Inflammatory macrophage treated with lipopolysaccharide for 1 hour (primary cell): ENCODE measurements around the gene MEPCE.

Experiments
- DNase-seq, 2 donors: peaks; one replicate each; pipeline ENCODE4 v3.0.0-alpha.2; 2020 to 2022

The MEPCE gene

GRCh38 chr7:100465299-100465698 is 35.7 kb downstream of the MEPCE start:
- DNase-seq, result no peak

DNA sequence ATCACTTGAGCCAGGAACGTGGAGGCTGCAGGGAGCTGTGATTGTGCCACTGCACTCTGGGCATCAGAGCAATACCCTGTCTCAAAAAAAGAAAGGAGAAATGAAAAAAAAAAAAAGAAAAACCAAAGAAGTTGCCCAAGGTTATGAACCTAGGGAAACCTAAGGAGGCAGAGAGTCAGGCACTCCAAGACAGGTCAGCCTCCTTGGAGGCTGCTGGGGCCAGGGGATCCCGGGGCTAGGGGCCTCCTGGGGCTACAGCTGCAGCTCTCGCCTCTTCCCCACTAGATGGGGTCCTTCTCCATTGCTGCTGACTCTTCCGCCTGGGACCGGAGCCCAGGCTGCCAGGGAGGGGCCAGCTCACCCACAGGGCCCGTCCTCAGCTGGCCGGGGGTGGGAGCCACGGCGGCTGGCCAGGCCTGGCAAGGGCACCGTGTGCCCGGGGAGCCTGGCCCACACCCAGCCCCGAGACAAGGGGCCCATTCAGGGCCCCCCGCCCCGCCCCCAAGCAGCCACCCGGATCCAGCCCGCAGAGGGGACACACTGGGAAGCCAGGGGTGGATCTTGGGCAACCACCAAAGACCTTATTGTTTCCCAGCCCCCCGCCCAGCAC is 36.2 kb downstream of the MEPCE start:
- DNase-seq, result peak; percentile 28 to 33

GRCh38 chr7:100466653-100467605 is 37.3 kb downstream of the MEPCE start:
- DNase-seq, result no peak

GRCh38 chr7:100467638-100468373 is 38.2 kb downstream of the MEPCE start:
- DNase-seq, result no peak

DNA sequence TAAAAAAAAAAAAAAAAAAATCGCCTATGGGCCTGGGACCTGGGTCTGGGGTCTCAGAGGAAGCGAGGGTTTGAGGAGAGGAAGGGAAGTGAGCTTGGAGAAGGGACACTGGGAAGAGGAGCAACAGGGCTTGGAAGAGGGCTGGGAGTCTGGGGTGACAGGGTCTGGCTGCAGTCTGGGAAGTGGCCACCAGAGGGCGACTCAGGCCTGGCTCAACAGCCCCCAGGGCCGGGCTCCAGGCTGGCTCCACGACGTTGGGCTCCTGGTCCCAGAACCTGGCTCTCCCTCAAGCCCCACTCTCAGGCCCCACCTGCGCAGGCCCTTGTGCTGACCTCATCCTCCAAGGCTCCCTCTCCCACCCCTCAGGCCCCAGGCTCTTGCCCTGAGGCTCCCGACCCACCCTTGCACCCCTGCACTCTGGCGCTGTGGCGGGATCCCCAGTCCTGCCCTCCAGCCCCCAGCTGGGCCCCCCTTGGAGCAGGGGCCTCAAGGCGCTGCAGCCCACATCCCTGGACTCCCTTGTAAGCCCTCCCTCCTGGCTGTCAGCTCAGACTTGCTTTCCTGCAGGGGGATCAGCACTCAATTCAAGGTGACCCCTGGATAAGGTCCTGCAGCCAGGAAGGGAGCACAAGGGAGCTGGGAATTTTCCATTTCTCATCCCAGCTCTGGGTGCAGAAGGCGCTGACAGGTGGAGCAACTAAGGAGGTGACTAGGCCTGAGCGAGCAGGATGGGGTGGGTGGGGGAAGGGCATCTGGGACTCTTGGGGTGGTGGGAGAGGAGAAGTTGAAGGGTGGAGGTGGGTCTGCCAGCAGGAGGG is 39.8 kb downstream of the MEPCE start:
- peak; percentile 43 to 93 for DNase-seq

DNA sequence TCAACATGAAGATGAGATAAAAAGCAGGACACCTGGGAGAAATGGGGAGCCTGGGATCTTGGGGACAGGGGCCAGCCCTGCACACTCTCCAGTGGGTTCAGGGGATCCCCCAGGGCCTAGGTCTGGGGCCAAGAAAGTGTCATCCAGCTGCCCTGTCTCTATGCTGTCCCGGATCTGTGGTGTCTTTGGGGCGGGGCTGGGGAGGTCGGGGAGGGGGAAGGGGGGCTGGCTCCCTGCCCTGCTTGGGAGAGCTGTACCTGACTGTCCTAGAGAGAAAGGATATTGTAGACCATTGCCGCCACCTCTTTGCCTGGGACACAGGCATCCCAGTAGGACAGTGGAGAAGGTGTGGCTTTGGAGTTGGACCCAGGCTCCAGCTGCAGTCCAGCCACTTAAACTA is 41.4 kb downstream of the MEPCE start:
- DNase-seq, result no peak

DNA sequence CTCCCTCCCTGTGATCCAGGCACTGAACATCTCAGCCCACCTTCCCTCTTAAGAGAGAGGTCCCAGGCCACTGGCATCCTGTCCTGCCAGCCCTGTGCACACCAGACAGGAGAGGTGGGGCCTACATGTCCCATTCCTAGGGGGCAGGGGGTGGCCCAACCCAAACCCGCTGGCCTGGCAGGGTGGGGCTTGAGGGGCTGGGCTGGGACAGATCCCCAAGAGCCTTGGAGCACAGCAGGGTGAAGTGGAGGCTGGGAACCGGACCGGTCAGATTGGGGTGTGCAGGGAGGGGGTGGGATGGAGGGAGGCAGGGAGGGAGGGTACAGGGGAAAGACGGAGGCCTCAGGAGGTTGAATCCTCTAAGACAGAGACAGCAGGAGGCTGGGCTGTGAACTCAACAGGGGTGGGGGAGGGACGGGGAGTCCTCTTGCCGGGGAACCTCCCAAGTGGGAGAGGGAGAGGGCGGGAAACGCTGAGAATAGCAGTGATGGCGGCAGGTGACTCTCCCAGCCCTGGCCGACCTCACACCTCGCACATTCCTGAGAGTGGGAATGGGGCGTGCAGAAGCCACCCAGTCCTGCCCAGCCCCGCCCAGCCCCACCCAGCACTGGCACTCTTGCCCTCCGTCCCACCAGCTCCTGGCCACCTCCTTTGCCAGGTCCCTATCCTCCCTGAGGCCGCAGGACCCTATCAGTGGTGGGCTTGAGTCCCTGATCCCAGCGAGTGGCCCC is 42.7 kb downstream of the MEPCE start:
- no peak for DNase-seq

- peak; percentile 80 to 82 for DNase-seq
These were observed 43.3 kb downstream of the MEPCE start for GRCh38 chr7:100472854-100473499.

DNA sequence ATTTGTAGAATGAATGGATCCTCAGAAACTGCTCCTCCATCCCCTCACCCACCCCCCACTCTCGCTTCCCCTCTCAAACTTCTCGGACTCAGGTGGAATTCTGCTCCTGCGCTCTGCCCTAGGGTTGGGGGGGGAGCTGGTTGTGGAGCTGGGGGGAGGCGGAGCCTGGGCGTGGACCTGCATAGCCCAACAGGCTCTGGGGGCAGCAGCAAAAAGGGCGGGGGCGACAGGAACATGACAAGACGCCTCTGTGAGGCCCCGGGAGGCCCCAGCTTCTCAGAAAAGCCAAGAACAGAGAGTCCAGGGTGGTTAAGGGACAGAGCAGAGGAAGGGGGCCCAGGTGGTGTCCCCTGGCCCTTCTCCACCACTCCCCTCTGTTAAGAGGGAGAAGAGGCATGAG is 45.9 kb downstream of the MEPCE start:
- no peak for DNase-seq

GRCh38 chr7:100476101-100476780 is 46.6 kb downstream of the MEPCE start:
- DNase-seq, result no peak

- peak in 1 of 2 donors; percentile 15 for DNase-seq
These were observed 47.6 kb downstream of the MEPCE start for GRCh38 chr7:100476903-100477870.

DNA sequence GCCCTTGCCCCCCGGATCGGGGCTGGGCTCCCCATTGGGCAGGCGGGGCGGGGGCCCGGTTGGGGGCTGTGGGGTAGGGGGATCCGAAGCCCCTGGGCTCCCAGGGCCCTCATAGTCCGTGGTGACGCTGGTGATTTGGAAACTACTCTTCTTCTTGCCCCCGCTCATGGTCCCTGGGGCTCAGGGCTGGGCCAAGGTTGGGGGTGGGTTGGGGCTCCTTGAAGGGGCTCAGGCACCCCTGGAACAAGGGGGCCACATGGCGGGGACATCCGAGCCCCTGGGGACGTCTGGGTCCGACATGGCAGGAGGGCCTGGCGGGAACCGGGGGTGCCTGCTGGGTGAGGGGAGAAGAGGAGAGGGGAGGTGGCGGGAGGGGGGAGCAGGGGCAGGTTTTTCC is 48.2 kb downstream of the MEPCE start:
- DNase-seq, result no peak

- DNase-seq, result peak; percentile 78 to 86
These were observed 49.5 kb downstream of the MEPCE start, which contains the start of gene TSC22D4 for GRCh38 chr7:100478958-100479660. TSC22D4 (minus strand) TSS chr7:100479214; CDS start chr7:100478038, 1,176 bp downstream.

DNA sequence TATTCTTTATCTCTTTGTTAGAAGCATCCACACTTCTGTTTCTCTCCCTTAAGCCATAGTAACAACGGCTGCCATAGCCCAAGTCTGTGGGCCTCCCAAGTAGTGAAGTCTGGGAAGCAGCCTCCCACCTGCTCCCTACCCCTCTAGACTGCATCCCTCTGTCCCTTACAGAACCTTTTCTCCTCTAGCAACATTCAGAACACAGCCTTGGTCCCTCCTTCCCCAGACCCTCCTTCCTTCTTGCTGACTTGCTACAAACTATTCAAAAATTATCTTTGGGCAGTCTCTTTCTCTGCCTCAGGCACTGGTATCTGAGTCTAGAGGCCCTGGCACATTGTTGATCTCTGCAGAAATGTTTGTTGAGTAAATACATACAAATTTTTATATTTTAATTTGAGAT is 51.8 kb downstream of the MEPCE start:
- no peak for DNase-seq

- DNase-seq, result no peak
These were observed 53.1 kb downstream of the MEPCE start for GRCh38 chr7:100482728-100483089.

DNA sequence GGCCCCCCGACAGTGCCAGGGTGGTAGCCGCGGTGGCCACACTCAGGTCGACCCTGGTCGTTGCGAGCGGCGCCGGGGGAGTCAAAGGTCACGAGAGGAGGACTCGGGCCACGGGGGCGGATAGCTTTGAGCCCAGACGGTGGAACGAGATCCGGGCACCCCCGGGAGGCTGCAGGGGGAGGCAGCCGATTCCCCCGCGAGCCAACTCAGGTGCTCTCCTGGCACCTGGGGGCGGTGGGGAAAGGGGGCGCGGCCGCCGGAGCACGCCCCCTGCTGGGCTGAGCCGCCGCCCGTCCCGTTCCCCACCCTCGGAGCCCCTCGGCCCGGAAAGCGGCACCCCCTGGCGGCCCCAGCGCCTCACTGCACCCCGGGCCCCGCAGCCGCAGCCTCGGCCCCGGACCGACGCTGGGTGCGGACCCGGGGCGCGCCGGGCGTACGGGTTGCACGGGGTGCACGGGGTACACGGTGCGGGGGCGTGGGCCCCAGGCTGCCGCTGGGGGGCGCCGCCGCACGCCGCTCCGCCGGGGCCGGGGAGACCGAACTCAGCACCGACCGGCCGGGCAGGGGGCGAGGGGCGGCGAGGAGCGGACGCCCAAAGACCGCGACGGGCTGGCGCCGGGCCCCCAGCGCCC is 53.6 kb downstream of the MEPCE start:
- peak; percentile 33 to 75 for DNase-seq
